CD14-positive monocyte (primary cell): ENCODE measurements around the gene MEP1B. TPM values are rescaled to one million over a fixed set of nuclear protein-coding genes. Genes with fewer than 3 reads are reported as not detected.

Source experiments
- DNase-seq, 3 donors: peaks; one replicate each; pipeline ENCODE4 v3.0.0-alpha.2; 2011 to 2022
- H2AFZ ChIP-seq: 2 replicates; pipeline ENCODE4 v1.6.0; 2012; ENCODE audit warnings: mild to moderate bottlenecking, low read depth, low read length, inconsistent platforms; ENCODE audit not compliant: insufficient read depth, poor library complexity, severe bottlenecking
- H3K27ac ChIP-seq, 2 donors: 1 replicate in 1 of 2; 2 replicates in 1 of 2; pipeline ENCODE4 v1.5.1; 2012 to 2013; ENCODE audit warnings: low read length in 2 of 2, control low read depth in 1 of 2, inconsistent platforms in 1 of 2, low read depth in 1 of 2, mild to moderate bottlenecking in 1 of 2
- H3K27me3 ChIP-seq, 2 donors: one replicate each; pipeline versions ENCODE4 v1.6.0 to v1.6.1; 2011 to 2013; ENCODE audit warnings: low read length in 2 of 2; ENCODE audit not compliant: control insufficient read depth in 2 of 2, insufficient read depth in 2 of 2
- H3K36me3 ChIP-seq, 2 donors: replicated peaks in 1 of 2; 1 replicate in 1 of 2; 2 replicates in 1 of 2; pipeline versions ENCODE4 v1.5.1 to v1.6.1; 2012 to 2013; ENCODE audit warnings: low read length in 2 of 2, control low read depth in 1 of 2, inconsistent platforms in 1 of 2, mild to moderate bottlenecking in 1 of 2; ENCODE audit not compliant: insufficient read depth in 2 of 2, control insufficient read depth in 1 of 2
- H3K4me1 ChIP-seq, 2 donors: 1 replicate in 1 of 2; 2 replicates in 1 of 2; pipeline versions ENCODE4 v1.5.1 to v1.6.1; 2012 to 2013; ENCODE audit warnings: low read length in 2 of 2, control low read depth in 1 of 2, inconsistent platforms in 1 of 2, mild to moderate bottlenecking in 1 of 2, moderate library complexity in 1 of 2; ENCODE audit not compliant: insufficient read depth in 2 of 2, control insufficient read depth in 1 of 2
- H3K4me2 ChIP-seq: replicated peaks from 2 replicates; pipeline ENCODE3; 2012; ENCODE audit warnings: low read length, moderate library complexity, mild to moderate bottlenecking; ENCODE audit not compliant: poor library complexity, severe bottlenecking; ENCODE audit errors: extremely low read depth
- H3K4me3 ChIP-seq, 3 experiments: fragments of 200-600 bp in 1 of 3; sonication (generic) in 1 of 3; replicated peaks in 1 of 3; 1 replicate in 2 of 3; 2 replicates in 1 of 3; pipeline ENCODE4 v1.5.1; 2011 to 2013; ENCODE audit warnings: low read length in 3 of 3, mild to moderate bottlenecking in 3 of 3, control low read depth in 2 of 3, low read depth in 2 of 3, inconsistent platforms in 1 of 3, moderate library complexity in 1 of 3
- H3K79me2 ChIP-seq: 2 replicates; pipeline ENCODE4 v1.6.0; 2012; ENCODE audit warnings: mild to moderate bottlenecking, control low read depth, inconsistent platforms, low read length, moderate library complexity; ENCODE audit not compliant: insufficient read depth
- H3K9ac ChIP-seq: 2 replicates; pipeline ENCODE4 v1.6.0; 2017; ENCODE audit warnings: low read length, mild to moderate bottlenecking; ENCODE audit not compliant: insufficient read depth, poor library complexity, severe bottlenecking
- H3K9me3 ChIP-seq, 2 donors: replicated peaks in 1 of 2; 1 replicate in 1 of 2; 2 replicates in 1 of 2; pipeline versions ENCODE4 v1.5.1 to v1.6.1; 2012 to 2013; ENCODE audit warnings: low read length in 2 of 2, control low read depth in 1 of 2; ENCODE audit not compliant: control insufficient read depth in 1 of 2, insufficient read depth in 1 of 2
- H4K20me1 ChIP-seq: 2 replicates; pipeline ENCODE4 v1.6.0; 2012; ENCODE audit warnings: mild to moderate bottlenecking, low read length, control low read depth, moderate library complexity; ENCODE audit not compliant: insufficient read depth
- H3K27ac Mint-ChIP-seq, 7 donors: one replicate each; pipeline ENCODE4 v1.8.0; 2020; ENCODE audit warnings: mild to moderate bottlenecking in 7 of 7, mixed read lengths in 7 of 7, moderate library complexity in 6 of 7, inconsistent platforms in 2 of 7
- H3K27me3 Mint-ChIP-seq, 3 donors: one replicate each; pipeline ENCODE4 v1.8.0; 2021 to 2022; ENCODE audit warnings: low read depth in 3 of 3, mild to moderate bottlenecking in 3 of 3, mixed read lengths in 3 of 3, moderate library complexity in 3 of 3, inconsistent platforms in 1 of 3
- H3K36me3 Mint-ChIP-seq, 2 donors: one replicate each; pipeline ENCODE4 v1.8.0; 2020; ENCODE audit warnings: mixed read lengths in 2 of 2, inconsistent platforms in 1 of 2, mild to moderate bottlenecking in 1 of 2
- H3K4me1 Mint-ChIP-seq: one replicate; pipeline ENCODE4 v1.8.0; 2020; ENCODE audit warnings: mild to moderate bottlenecking, mixed read lengths
- H3K4me3 Mint-ChIP-seq, 2 donors: one replicate each; pipeline ENCODE4 v1.8.0; 2020; ENCODE audit warnings: mild to moderate bottlenecking in 2 of 2, mixed read lengths in 2 of 2, moderate library complexity in 1 of 2
- H3K9me3 Mint-ChIP-seq, 7 donors: one replicate each; pipeline ENCODE4 v1.8.0; 2020 to 2022; ENCODE audit warnings: mixed read lengths in 7 of 7, mild to moderate bottlenecking in 6 of 7, moderate library complexity in 6 of 7, inconsistent platforms in 2 of 7
- CTCF ChIP-seq: fragments of 200-600 bp; IDR thresholded peaks from one replicate; pipeline ENCODE4 v1.8.0; 2022; ENCODE audit warnings: antibody characterized with exemption, mild to moderate bottlenecking
- WGBS: methylation state at CpG from one replicate; pipeline ENCODE4 v1.1.5; 2013; ENCODE audit warnings: missing lambda C conversion rate; ENCODE audit not compliant: insufficient coverage; 5-methylcytosine and 5-hydroxymethylcytosine counted together
- intact Hi-C, 2 donors: fragments of 100-400 bp; cut with micrococcal nuclease; formaldehyde crosslinking; loops; one replicate each; pipeline versions ENCODE4 v1.15.0 to v1.15.1; 2023
- polyA plus RNA-seq, 3 donors: library from polyadenylated mRNA; depleted of rRNA in 1 of 3; unstranded in 2 of 3; stranded (reverse) in 1 of 3; fragments of 300-500 nt in 2 of 3; fragments of >200 nt in 1 of 3; fragmentation: Illumina TruSeq in 2 of 3; gene quantifications; 1 replicate in 2 of 3; 2 replicates in 1 of 3; pipeline ENCODE4 v1.2.3, GENCODE V29; 2012 to 2021

MEP1B gene
- polyA plus RNA-seq, 3 donors: not detected

- no peak overlapping the region for H3K9ac ChIP-seq
- H3K27me3 Mint-ChIP-seq: peaks cover 0 to 2% (median 1%) of the 10 kb centered on the region in 3 donors
- no peak for TF ChIP-seq CTCF
Observed at GRCh38 chr18:32200766-32201165, 10.9 kb downstream of the MEP1B start.

GRCh38 chr18:32201948-32202672 lies 12.3 kb downstream of the MEP1B start:
- Mint-ChIP-seq H3K27me3 (peaks cover 0 to 2% (median 1%) of the 10 kb centered on the region in 3 donors), H3K27ac (no peak overlapping the region), H3K36me3 (no peaks in the 10 kb centered on the region), H3K4me1 (no peaks in the 10 kb centered on the region), H3K4me3 (no peak overlapping the region), H3K9me3 (peaks cover 0 to 4% (median 2%) of the 10 kb centered on the region in 7 donors)
- H3K36me3 ChIP-seq: no peaks in the 10 kb centered on the region
- no peak overlapping the region for H2AFZ ChIP-seq
- TF ChIP-seq CTCF: no peak
- H3K9me3 ChIP-seq: no peaks in the 10 kb centered on the region
- no peak overlapping the region for H3K27ac ChIP-seq
- intact Hi-C loops: no loop called here
- no peaks in the 10 kb centered on the region for H3K4me1 ChIP-seq
- no peak overlapping the region for H3K4me2 ChIP-seq
- no peaks in the 10 kb centered on the region for H4K20me1 ChIP-seq
- no peak overlapping the region for H3K9ac ChIP-seq
- DNase-seq: no peak
- H3K27me3 ChIP-seq: no peaks in the 10 kb centered on the region
- no peaks in the 10 kb centered on the region for H3K79me2 ChIP-seq
- H3K4me3 ChIP-seq: no peak overlapping the region
- 90% methylated on average over 3 of the region's 3 CpGs for WGBS

More at GRCh38 chr18:32200766-32201165, 10.9 kb downstream of the MEP1B start:
- intact Hi-C loops: no loop called here
- Histone ChIP-seq H3K4me1 (no peaks in the 10 kb centered on the region), H3K27ac (no peak overlapping the region), H2AFZ (no peak overlapping the region), H4K20me1 (no peaks in the 10 kb centered on the region), H3K9me3 (peaks cover 0 to 5% of the 10 kb centered on the region in 2 donors), H3K36me3 (no peaks in the 10 kb centered on the region), H3K4me3 (no peak overlapping the region), H3K4me2 (no peak overlapping the region), H3K79me2 (no peaks in the 10 kb centered on the region), H3K27me3 (no peaks in the 10 kb centered on the region)
- Mint-ChIP-seq H3K4me1 (no peaks in the 10 kb centered on the region), H3K4me3 (no peak overlapping the region), H3K36me3 (no peaks in the 10 kb centered on the region), H3K27ac (no peak overlapping the region), H3K9me3 (peaks cover 0 to 6% (median 2%) of the 10 kb centered on the region in 7 donors)
- no CpG with 5 or more reads among the region's 2 CpGs for WGBS
- DNase-seq: no peak
